Calu3 (cell line): Measurements from ENCODE around the gene DDRGK1. TPM values are rescaled to one million over a fixed set of nuclear protein-coding genes. Genes with fewer than 3 reads are reported as not detected.

ENCODE experiments used
- BruUV-seq: library from RNA; stranded (reverse); fragments of 400-500 nt; replicated peaks from 2 replicates; lab custom pipeline; 2021; lab: Mats Ljungman, UMichigan
- CTCF ChIA-PET: fragments of 300-600 bp; sonication (Branson Sonifier 250); formaldehyde crosslinking; loops from one replicate; lab custom pipeline; 2022; ENCODE audit warnings: antibody characterized with exemption; lab: Charles Lee
- DNase-seq: peaks from one replicate; pipeline ENCODE4 v3.0.0; 2022
- H3K27ac Mint-ChIP-seq: one replicate; pipeline ENCODE4 v1.8.0; 2022; ENCODE audit warnings: mixed read lengths; ENCODE audit not compliant: unreplicated experiment
- H3K27me3 Mint-ChIP-seq: one replicate; pipeline ENCODE4 v1.8.0; 2022; ENCODE audit warnings: mixed read lengths; ENCODE audit not compliant: unreplicated experiment
- H3K36me3 Mint-ChIP-seq: one replicate; pipeline ENCODE4 v1.8.0; 2022; ENCODE audit warnings: mild to moderate bottlenecking, moderate library complexity, mixed read lengths; ENCODE audit not compliant: insufficient read depth, unreplicated experiment
- H3K4me1 Mint-ChIP-seq: one replicate; pipeline ENCODE4 v1.8.0; 2022; ENCODE audit warnings: mild to moderate bottlenecking, low read depth, mixed read lengths; ENCODE audit not compliant: unreplicated experiment
- H3K4me3 Mint-ChIP-seq: one replicate; pipeline ENCODE4 v1.8.0; 2022; ENCODE audit warnings: mild to moderate bottlenecking, low read depth, moderate library complexity, mixed read lengths; ENCODE audit not compliant: unreplicated experiment
- H3K9me3 Mint-ChIP-seq: one replicate; pipeline ENCODE4 v1.8.0; 2022; ENCODE audit warnings: low read depth, mixed read lengths; ENCODE audit not compliant: unreplicated experiment
- CTCF ChIP-seq: fragments of 200-600 bp; IDR thresholded peaks from one replicate; pipeline ENCODE4 v1.8.0; 2022; ENCODE audit warnings: antibody characterized with exemption; ENCODE audit not compliant: unreplicated experiment
- intact Hi-C: fragments of 100-400 bp; cut with micrococcal nuclease; formaldehyde crosslinking; loops from one replicate; pipeline ENCODE4 v1.10.0; 2022; ENCODE audit not compliant: unreplicated experiment
- total RNA-seq: library from RNA; stranded (reverse); gene quantifications from 2 replicates; pipeline ENCODE4 v1.2.3, GENCODE V29; 2022

DDRGK1 gene
- total RNA-seq, 1 experiment from 2014 or later = 30.9 TPM

DNA sequence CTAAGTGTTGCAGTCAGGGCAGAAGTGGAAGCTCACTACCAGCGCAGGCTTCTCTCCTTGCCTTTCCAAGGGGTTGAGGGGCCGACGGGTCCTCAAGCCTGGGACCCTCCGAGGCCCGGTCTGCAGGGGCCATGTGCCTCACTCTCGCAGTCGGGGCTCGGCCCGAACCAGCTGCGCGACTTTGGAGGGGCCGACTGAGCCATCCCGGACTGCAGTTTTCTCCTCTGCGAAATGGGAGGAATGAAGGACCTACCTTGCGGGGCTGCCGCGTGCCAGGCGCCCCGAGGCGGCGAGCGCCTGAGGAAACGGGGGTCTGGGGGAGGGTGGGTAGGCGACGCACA lies 36.8 kb downstream of the DDRGK1 start:
- peaks cover 5% of the 10 kb centered on the region for H3K36me3 Mint-ChIP-seq
- no peaks in the 10 kb centered on the region for H3K9me3 Mint-ChIP-seq
- no peak for TF ChIP-seq CTCF
- H3K4me3 Mint-ChIP-seq = no peak overlapping the region
- intact Hi-C loops = no loop called here
- no peaks in the 10 kb centered on the region for H3K4me1 Mint-ChIP-seq
- BruUV-seq = no TSS peak
- H3K27ac Mint-ChIP-seq = no peak overlapping the region
- no peak for DNase-seq
- CTCF ChIA-PET = interaction anchor here (0.7 to 1.1 kb wide), 2 partner anchors 8 to 195 kb away, joined by 3 to 8 read pairs; partner anchors contain the start of genes FASTKD5 and UBOX5
- H3K27me3 Mint-ChIP-seq = peaks cover 14% of the 10 kb centered on the region

- no TSS peak for BruUV-seq
- no peak overlapping the region for H3K4me3 Mint-ChIP-seq
- no peaks in the 10 kb centered on the region for H3K36me3 Mint-ChIP-seq
- intact Hi-C loops = no loop called here
- no peaks in the 10 kb centered on the region for H3K4me1 Mint-ChIP-seq
- CTCF ChIA-PET = no interaction called here
- TF ChIP-seq CTCF = no peak
- DNase-seq = no peak
- H3K9me3 Mint-ChIP-seq = no peaks in the 10 kb centered on the region
- no peak overlapping the region for H3K27ac Mint-ChIP-seq
- peaks cover 6% of the 10 kb centered on the region for H3K27me3 Mint-ChIP-seq
Measured at GRCh38 chr20:3166913-3167342, 37.6 kb downstream of the DDRGK1 start.

GRCh38 chr20:3166338-3166912 lies 38.1 kb downstream of the DDRGK1 start:
- no peaks in the 10 kb centered on the region for H3K36me3 Mint-ChIP-seq
- intact Hi-C loops = no loop called here
- H3K4me3 Mint-ChIP-seq = no peak overlapping the region
- no peak overlapping the region for H3K27ac Mint-ChIP-seq
- H3K27me3 Mint-ChIP-seq = peaks cover 1% of the 10 kb centered on the region
- CTCF ChIA-PET = interaction anchor here (0.5 kb wide), 1 partner anchor 53 kb away, joined by 4 read pairs; no protein-coding TSS in a partner anchor
- no peaks in the 10 kb centered on the region for H3K9me3 Mint-ChIP-seq
- no peak for DNase-seq
- BruUV-seq = no TSS peak
- H3K4me1 Mint-ChIP-seq = no peaks in the 10 kb centered on the region
- no peak for TF ChIP-seq CTCF

- DNase-seq = no peak
- no peak overlapping the region for H3K27ac Mint-ChIP-seq
- H3K36me3 Mint-ChIP-seq = peaks cover 4% of the 10 kb centered on the region
- no peaks in the 10 kb centered on the region for H3K4me1 Mint-ChIP-seq
- no peaks in the 10 kb centered on the region for H3K9me3 Mint-ChIP-seq
- intact Hi-C loops = no loop called here
- no peaks in the 10 kb centered on the region for H3K27me3 Mint-ChIP-seq
- no peak for TF ChIP-seq CTCF
- no peak overlapping the region for H3K4me3 Mint-ChIP-seq
- CTCF ChIA-PET = no interaction called here
- no TSS peak for BruUV-seq
Measured at GRCh38 chr20:3165473-3166337, 38.8 kb downstream of the DDRGK1 start.
